ENCODE results near the gene PRELID1. TPM values are rescaled to one million over a fixed set of nuclear protein-coding genes. Genes with fewer than 3 reads are reported as not detected.
"Not testable (repeated sequence)": the region's sequence is repeated elsewhere in the genome, so short reads cannot be mapped to it uniquely, and the experiment has no call there.

PRELID1 gene
- total RNA-seq, 5 donors from 2014 or later (not counting 1 experiment from before 2014, with no cell fraction given) = 52.0 to 84.9 (median 74.5) TPM

DNA sequence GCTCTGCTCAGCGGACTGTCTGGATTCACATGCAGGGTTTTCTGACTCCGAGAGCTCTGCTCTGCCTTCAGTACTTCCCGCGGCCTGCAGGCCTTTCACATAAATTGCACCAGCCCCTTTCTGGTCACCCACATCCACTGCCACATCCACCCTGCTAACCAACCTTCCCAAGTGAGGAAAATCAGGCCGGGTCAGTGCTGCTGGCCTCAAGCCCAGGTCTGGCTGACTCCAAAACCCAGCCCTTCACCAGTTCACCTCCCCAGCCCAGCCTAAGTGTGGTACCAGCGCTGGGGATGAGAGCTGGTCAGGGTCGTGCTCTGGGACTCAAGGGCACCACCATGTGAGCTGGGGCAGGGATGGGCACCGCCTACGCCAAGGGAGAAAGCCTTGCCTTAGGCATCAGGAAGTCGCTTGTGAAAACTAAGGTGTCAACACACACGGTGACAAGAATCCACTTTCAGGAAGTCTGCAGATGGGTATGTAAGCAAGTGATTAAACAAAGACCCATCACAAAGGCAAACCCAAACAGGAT is 35.6 kb downstream of the PRELID1 start:
- H3K4me3 Mint-ChIP-seq = no peak overlapping the region
- ChIA-PET POLR2A (no interaction called here), CTCF (interaction anchor here in 1 of 2 donors (0.6 kb wide), 1 partner anchor 159 kb away, joined by 3 read pairs; no protein-coding TSS in a partner anchor)
- peaks cover 17 to 25% (median 23%) of the 10 kb centered on the region in 3 donors for H3K4me1 Mint-ChIP-seq
- H3K27me3 Mint-ChIP-seq = no peaks in the 10 kb centered on the region
- H3K9me3 Mint-ChIP-seq = peaks cover 0 to 7% (median 0%) of the 10 kb centered on the region in 3 donors
- Histone ChIP-seq H3K4me3 (ENCODE audit: control insufficient read depth in 1 of 2, extremely low read depth in 1 of 2, low read length in 1 of 2) (no peak overlapping the region), H3K27ac (ENCODE audit: low read length) (peak overlapping the region; percentile 21), H3K9me3 (no peaks in the 10 kb centered on the region), H3K4me1 (ENCODE audit: control insufficient read depth in 1 of 2, extremely low read depth in 1 of 2, insufficient read depth in 2 of 2, low read length in 2 of 2) (peaks cover 0 to 15% of the 10 kb centered on the region in 2 experiments), H3K27me3 (replicated peaks in 1 of 2; ENCODE audit: control insufficient read depth in 2 of 2, extremely low read depth in 1 of 2, insufficient read depth in 2 of 2, low read length in 1 of 2) (no peaks in the 10 kb centered on the region), H3K36me3 (ENCODE audit: control insufficient read depth in 2 of 2, extremely low read depth in 1 of 2, insufficient read depth in 1 of 2, low read length in 1 of 2) (peaks cover 24 to 72% of the 10 kb centered on the region in 2 donors)
- 77% methylated on average over 9 of the region's 11 CpGs for WGBS (ENCODE audit: insufficient coverage)
- H3K27ac Mint-ChIP-seq = peak overlapping the region in 1 of 2 donors; percentile 63
- ATAC-seq (replicated peaks in 1 of 4) (no peak), DNase-seq (peak in 1 of 35 experiments; percentile 17)
- H3K36me3 Mint-ChIP-seq = peaks cover 46% of the 10 kb centered on the region

DNA sequence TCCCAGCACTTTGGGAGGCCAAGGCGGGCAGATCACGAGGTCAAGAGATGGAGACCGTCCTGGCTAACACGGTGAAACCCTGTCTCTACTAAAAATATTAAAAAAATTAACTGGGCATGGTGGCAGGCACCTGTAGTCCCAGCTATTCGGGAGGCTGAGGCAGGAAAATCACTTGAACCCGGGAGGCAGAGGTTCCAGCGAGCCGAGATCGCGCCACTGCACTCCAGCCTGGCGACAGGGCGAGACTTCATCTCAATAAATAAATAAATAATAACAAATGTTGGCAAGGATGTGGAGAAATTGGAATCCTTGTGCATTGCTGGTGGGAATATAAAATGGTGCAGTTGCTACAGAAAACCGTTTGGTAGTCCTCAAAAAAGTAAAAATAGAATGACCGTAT is 39.4 kb downstream of the PRELID1 start:
- CTCF ChIA-PET; H3K9me3 Mint-ChIP-seq; ATAC-seq (replicated peaks in 1 of 4); H3K4me3 Mint-ChIP-seq; H3K27me3 ChIP-seq (replicated peaks in 1 of 2; ENCODE audit: control insufficient read depth in 2 of 2, extremely low read depth in 1 of 2, insufficient read depth in 2 of 2, low read length in 1 of 2); POLR2A ChIA-PET; H3K27ac ChIP-seq (ENCODE audit: low read length); DNase-seq; H3K27ac Mint-ChIP-seq; H3K4me3 ChIP-seq (ENCODE audit: control insufficient read depth in 1 of 2, extremely low read depth in 1 of 2, low read length in 1 of 2); H3K9me3 ChIP-seq; H3K27me3 Mint-ChIP-seq: not testable (repeated sequence)
- H3K4me1 ChIP-seq (ENCODE audit: control insufficient read depth in 1 of 2, extremely low read depth in 1 of 2, insufficient read depth in 2 of 2, low read length in 2 of 2) = peaks cover 2 to 26% of the 10 kb centered on the region in 2 experiments
- peaks cover 29 to 46% (median 44%) of the 10 kb centered on the region in 3 donors for H3K4me1 Mint-ChIP-seq
- peaks cover 8 to 56% of the 10 kb centered on the region in 2 donors for H3K36me3 ChIP-seq (ENCODE audit: control insufficient read depth in 2 of 2, extremely low read depth in 1 of 2, insufficient read depth in 1 of 2, low read length in 1 of 2)
- WGBS (ENCODE audit: insufficient coverage) = 100% methylated on average over 6 of the region's 14 CpGs
- peaks cover 32% of the 10 kb centered on the region for H3K36me3 Mint-ChIP-seq

- peaks cover 5 to 50% of the 10 kb centered on the region in 2 donors for H3K36me3 ChIP-seq (ENCODE audit: control insufficient read depth in 2 of 2, extremely low read depth in 1 of 2, insufficient read depth in 1 of 2, low read length in 1 of 2)
- WGBS (ENCODE audit: insufficient coverage) = 94% methylated on average over 3 of the region's 6 CpGs
- H3K27ac Mint-ChIP-seq = no peak overlapping the region
These were observed 40.2 kb downstream of the PRELID1 start for GRCh38 chr5:177343777-177344176.

DNA sequence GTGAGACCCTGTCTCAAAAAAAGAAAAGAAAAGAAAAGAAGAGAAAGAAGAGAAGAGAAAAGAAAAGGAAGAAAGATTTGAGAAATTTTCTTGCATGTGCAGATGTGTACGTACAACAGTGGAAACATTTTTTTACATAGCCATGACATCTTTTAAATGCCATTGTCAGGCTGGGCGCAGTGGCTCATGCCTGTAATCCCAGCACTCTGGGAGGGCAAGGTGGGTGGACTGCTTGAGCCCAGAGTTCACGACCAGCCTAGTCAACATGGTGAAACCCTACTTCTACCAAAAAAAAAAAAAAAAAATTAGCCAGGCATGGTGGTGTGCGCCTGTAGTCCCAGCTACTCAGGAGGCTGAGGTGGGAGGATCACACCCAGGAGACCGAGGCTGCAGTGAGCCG is 41.3 kb downstream of the PRELID1 start:
- H3K4me1 ChIP-seq (ENCODE audit: control insufficient read depth in 1 of 2, extremely low read depth in 1 of 2, insufficient read depth in 2 of 2, low read length in 2 of 2) = peaks cover 4 to 28% of the 10 kb centered on the region in 2 experiments
- ChIA-PET CTCF (interaction anchor here in 1 of 2 donors (0.6 kb wide), 1 partner anchor 189 kb away, joined by 3 read pairs; no protein-coding TSS in a partner anchor), POLR2A (no interaction called here)
- H3K36me3 ChIP-seq (ENCODE audit: control insufficient read depth in 2 of 2, extremely low read depth in 1 of 2, insufficient read depth in 1 of 2, low read length in 1 of 2) = peaks cover 4 to 51% of the 10 kb centered on the region in 2 donors
- H3K9me3 ChIP-seq = no peaks in the 10 kb centered on the region
- no peaks in the 10 kb centered on the region for H3K27me3 ChIP-seq (replicated peaks in 1 of 2; ENCODE audit: control insufficient read depth in 2 of 2, extremely low read depth in 1 of 2, insufficient read depth in 2 of 2, low read length in 1 of 2)
- ATAC-seq (replicated peaks in 1 of 4) (no peak), DNase-seq (no peak)
- no peak overlapping the region for H3K27ac Mint-ChIP-seq
- no peak overlapping the region for H3K4me3 ChIP-seq (ENCODE audit: control insufficient read depth in 1 of 2, extremely low read depth in 1 of 2, low read length in 1 of 2)
- no peaks in the 10 kb centered on the region for H3K27me3 Mint-ChIP-seq
- peaks cover 0 to 2% (median 0%) of the 10 kb centered on the region in 3 donors for H3K9me3 Mint-ChIP-seq
- H3K4me3 Mint-ChIP-seq = no peak overlapping the region
- no CpG with 5 or more reads among the region's 6 CpGs for WGBS (ENCODE audit: insufficient coverage)
- no peak overlapping the region for H3K27ac ChIP-seq (ENCODE audit: low read length)
- H3K36me3 Mint-ChIP-seq = peaks cover 34% of the 10 kb centered on the region
- H3K4me1 Mint-ChIP-seq = peaks cover 33 to 48% (median 45%) of the 10 kb centered on the region in 3 donors

More at GRCh38 chr5:177343777-177344176, 40.2 kb downstream of the PRELID1 start:
- no peak for DNase-seq
- Histone ChIP-seq H3K4me1 (ENCODE audit: control insufficient read depth in 1 of 2, extremely low read depth in 1 of 2, insufficient read depth in 2 of 2, low read length in 2 of 2) (peaks cover 2 to 25% of the 10 kb centered on the region in 2 experiments), H3K27ac (ENCODE audit: low read length) (no peak overlapping the region), H3K9me3 (no peaks in the 10 kb centered on the region), H3K27me3 (replicated peaks in 1 of 2; ENCODE audit: control insufficient read depth in 2 of 2, extremely low read depth in 1 of 2, insufficient read depth in 2 of 2, low read length in 1 of 2) (no peaks in the 10 kb centered on the region), H3K4me3 (ENCODE audit: control insufficient read depth in 1 of 2, extremely low read depth in 1 of 2, low read length in 1 of 2) (no peak overlapping the region)
- H3K4me1 Mint-ChIP-seq = peaks cover 29 to 47% (median 45%) of the 10 kb centered on the region in 3 donors
- no peak for ATAC-seq (replicated peaks in 1 of 4)
- H3K36me3 Mint-ChIP-seq = peaks cover 32% of the 10 kb centered on the region
- no peak overlapping the region for H3K4me3 Mint-ChIP-seq
- ChIA-PET POLR2A (no interaction called here), CTCF (interaction anchor here in 1 of 2 donors (0.6 to 0.7 kb wide), 2 partner anchors 18 to 40 kb away, joined by 3 to 7 read pairs; partner anchors contain the start of genes PRELID1 and RAB24)
- H3K9me3 Mint-ChIP-seq = peaks cover 0 to 7% (median 0%) of the 10 kb centered on the region in 3 donors
- H3K27me3 Mint-ChIP-seq = no peaks in the 10 kb centered on the region

DNA sequence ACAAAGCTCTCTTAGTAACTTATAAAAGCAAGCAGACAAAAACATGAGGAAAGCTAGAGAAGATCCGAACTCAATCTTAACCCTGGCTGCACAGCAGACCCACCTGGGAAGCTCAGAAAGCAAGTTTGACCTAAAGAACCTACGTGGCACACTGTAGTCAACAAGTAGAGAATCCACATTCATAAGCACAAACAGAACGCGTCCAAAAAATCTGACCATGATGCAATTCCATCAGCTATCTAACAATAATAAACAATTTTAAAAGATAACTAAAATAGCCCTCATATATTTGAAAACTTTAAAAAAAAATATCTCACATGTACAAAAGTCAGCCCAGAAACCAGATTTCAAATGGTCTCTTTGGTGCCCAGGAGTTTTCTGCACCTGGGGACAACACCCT is 43.2 kb downstream of the PRELID1 start:
- Mint-ChIP-seq H3K4me1 (peaks cover 46 to 55% (median 55%) of the 10 kb centered on the region in 3 donors), H3K36me3 (peaks cover 26% of the 10 kb centered on the region), H3K4me3 (no peak overlapping the region), H3K9me3 (no peaks in the 10 kb centered on the region), H3K27me3 (no peaks in the 10 kb centered on the region), H3K27ac (no peak overlapping the region)
- H3K4me3 ChIP-seq (ENCODE audit: control insufficient read depth in 1 of 2, extremely low read depth in 1 of 2, low read length in 1 of 2) = no peak overlapping the region
- H3K36me3 ChIP-seq (ENCODE audit: control insufficient read depth in 2 of 2, extremely low read depth in 1 of 2, insufficient read depth in 1 of 2, low read length in 1 of 2) = peaks cover 5 to 48% of the 10 kb centered on the region in 2 donors
- H3K9me3 ChIP-seq = no peaks in the 10 kb centered on the region
- DNase-seq = no peak
- no peaks in the 10 kb centered on the region for H3K27me3 ChIP-seq (replicated peaks in 1 of 2; ENCODE audit: control insufficient read depth in 2 of 2, extremely low read depth in 1 of 2, insufficient read depth in 2 of 2, low read length in 1 of 2)
- 100% methylated on average over 3 of the region's 4 CpGs for WGBS (ENCODE audit: insufficient coverage)
- no peak overlapping the region for H3K27ac ChIP-seq (ENCODE audit: low read length)
- POLR2A ChIA-PET = interaction anchor here in 1 of 2 donors (0.8 kb wide), 1 partner anchor 10 kb away, joined by 4 read pairs; no protein-coding TSS in a partner anchor
- peaks cover 18 to 43% of the 10 kb centered on the region in 2 experiments for H3K4me1 ChIP-seq (ENCODE audit: control insufficient read depth in 1 of 2, extremely low read depth in 1 of 2, insufficient read depth in 2 of 2, low read length in 2 of 2)
- CTCF ChIA-PET = interaction anchor here (0.6 to 0.7 kb wide), 3 partner anchors 34 to 267 kb away, joined by 3 to 4 read pairs (median 4); no protein-coding TSS in a partner anchor
- no peak for ATAC-seq (replicated peaks in 1 of 4)

DNA sequence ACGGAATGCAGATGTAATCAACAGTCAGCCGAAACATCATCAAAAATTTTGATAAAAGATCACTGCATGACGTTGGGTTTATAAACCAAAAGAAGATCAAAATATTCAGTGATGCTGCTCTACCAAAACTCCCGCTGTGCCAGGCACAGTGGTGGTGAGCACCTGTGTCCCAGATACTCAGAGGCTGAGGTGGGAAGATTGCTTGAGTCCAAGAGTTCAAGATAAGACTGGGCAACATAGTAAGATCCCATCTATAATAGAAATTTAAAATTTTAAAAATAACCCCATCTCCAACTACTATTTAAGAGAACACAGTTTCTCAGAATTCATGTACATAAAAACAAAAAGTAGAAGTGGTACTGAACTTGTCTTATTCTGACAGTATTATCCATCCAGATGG is 44.1 kb downstream of the PRELID1 start:
- Histone ChIP-seq H3K27me3 (replicated peaks in 1 of 2; ENCODE audit: control insufficient read depth in 2 of 2, extremely low read depth in 1 of 2, insufficient read depth in 2 of 2, low read length in 1 of 2) (no peaks in the 10 kb centered on the region), H3K9me3 (no peaks in the 10 kb centered on the region), H3K4me3 (ENCODE audit: control insufficient read depth in 1 of 2, extremely low read depth in 1 of 2, low read length in 1 of 2) (no peak overlapping the region), H3K27ac (ENCODE audit: low read length) (no peak overlapping the region), H3K36me3 (ENCODE audit: control insufficient read depth in 2 of 2, extremely low read depth in 1 of 2, insufficient read depth in 1 of 2, low read length in 1 of 2) (peaks cover 5 to 44% of the 10 kb centered on the region in 2 donors), H3K4me1 (ENCODE audit: control insufficient read depth in 1 of 2, extremely low read depth in 1 of 2, insufficient read depth in 2 of 2, low read length in 2 of 2) (peaks cover 18 to 49% of the 10 kb centered on the region in 2 experiments)
- Mint-ChIP-seq H3K4me1 (peaks cover 50 to 59% (median 58%) of the 10 kb centered on the region in 3 donors), H3K36me3 (peaks cover 25% of the 10 kb centered on the region), H3K27ac (no peak overlapping the region), H3K4me3 (no peak overlapping the region), H3K27me3 (no peaks in the 10 kb centered on the region), H3K9me3 (no peaks in the 10 kb centered on the region)
- ChIA-PET POLR2A (interaction anchor here in 1 of 2 donors (0.8 kb wide), 1 partner anchor 9 kb away, joined by 4 read pairs; no protein-coding TSS in a partner anchor), CTCF (no interaction called here)
- no peak for DNase-seq
- no peak for ATAC-seq (replicated peaks in 1 of 4)
- 80% methylated on average over 1 of the region's 4 CpGs for WGBS (ENCODE audit: insufficient coverage)
